Neuron (in vitro differentiated cells): ENCODE data around the gene MEAF6.
A peak's percentile ranks its signal among the peaks of the same experiment; 100 is the strongest.
"Not testable (repeated sequence)": the region's sequence is repeated elsewhere in the genome, so short reads cannot be mapped to it uniquely, and the experiment has no call there.

Experiments
- H2AFZ ChIP-seq: one replicate; pipeline ENCODE4 v1.6.1; 2013; ENCODE audit warnings: low read depth, mild to moderate bottlenecking, inconsistent platforms, low read length, moderate library complexity
- H3K27me3 ChIP-seq: one replicate; pipeline ENCODE4 v1.6.1; 2013; ENCODE audit warnings: low read length; ENCODE audit not compliant: insufficient read depth
- H3K36me3 ChIP-seq: one replicate; pipeline ENCODE4 v1.6.1; 2013; ENCODE audit warnings: low read length; ENCODE audit not compliant: insufficient read depth
- H3K4me1 ChIP-seq: one replicate; pipeline ENCODE4 v1.6.1; 2013; ENCODE audit warnings: low read length; ENCODE audit not compliant: insufficient read depth
- H3K4me3 ChIP-seq: 2 replicates; pipeline ENCODE4 v1.5.1; 2013; ENCODE audit warnings: mild to moderate bottlenecking, low read length, moderate library complexity
- H3K9me3 ChIP-seq: one replicate; pipeline ENCODE4 v1.6.1; 2013; ENCODE audit warnings: low read length

MEAF6 gene

GRCh38 chr1:37515185-37516034, 844 bp upstream of the MEAF6 start:
- Histone ChIP-seq H3K27me3 (no peaks in the 10 kb centered on the region), H3K4me3 (peak overlapping the region; percentile 56), H2AFZ (peak overlapping the region; percentile 69), H3K36me3 (peaks cover 19% of the 10 kb centered on the region), H3K9me3 (no peaks in the 10 kb centered on the region), H3K4me1 (peaks cover 16% of the 10 kb centered on the region)

- H2AFZ ChIP-seq = peak overlapping the region; percentile 69
- H3K4me1 ChIP-seq = peaks cover 16% of the 10 kb centered on the region
- peaks cover 25% of the 10 kb centered on the region for H3K36me3 ChIP-seq
- no peaks in the 10 kb centered on the region for H3K9me3 ChIP-seq
- H3K4me3 ChIP-seq = peak overlapping the region; percentile 56
- no peaks in the 10 kb centered on the region for H3K27me3 ChIP-seq
These were observed 694 bp downstream of the MEAF6 start for GRCh38 chr1:37513795-37514349.

- peaks cover 9% of the 10 kb centered on the region for H3K4me1 ChIP-seq
- H2AFZ ChIP-seq = no peak overlapping the region
- H3K27me3 ChIP-seq = no peaks in the 10 kb centered on the region
- peaks cover 56% of the 10 kb centered on the region for H3K36me3 ChIP-seq
- no peak overlapping the region for H3K4me3 ChIP-seq
- no peaks in the 10 kb centered on the region for H3K9me3 ChIP-seq
These were observed 5.4 kb downstream of the MEAF6 start for GRCh38 chr1:37509181-37509580.

- H3K4me3 ChIP-seq = no peak overlapping the region
- H3K27me3 ChIP-seq = no peaks in the 10 kb centered on the region
- no peak overlapping the region for H2AFZ ChIP-seq
- no peaks in the 10 kb centered on the region for H3K9me3 ChIP-seq
- no peaks in the 10 kb centered on the region for H3K4me1 ChIP-seq
- H3K36me3 ChIP-seq = peaks cover 59% of the 10 kb centered on the region
These were observed 7.8 kb downstream of the MEAF6 start for GRCh38 chr1:37506740-37507139.

GRCh38 chr1:37502791-37503190, 11.8 kb downstream of the MEAF6 start:
- H3K9me3 ChIP-seq, H3K4me3 ChIP-seq, H3K27me3 ChIP-seq, H3K4me1 ChIP-seq, H2AFZ ChIP-seq: not testable (repeated sequence)
- H3K36me3 ChIP-seq = peaks cover 67% of the 10 kb centered on the region

GRCh38 chr1:37502104-37502503, 12.5 kb downstream of the MEAF6 start:
- Histone ChIP-seq H3K4me1 (no peaks in the 10 kb centered on the region), H3K9me3 (no peaks in the 10 kb centered on the region), H2AFZ (no peak overlapping the region), H3K36me3 (peaks cover 63% of the 10 kb centered on the region), H3K4me3 (no peak overlapping the region), H3K27me3 (no peaks in the 10 kb centered on the region)

GRCh38 chr1:37501661-37502060, 12.9 kb downstream of the MEAF6 start:
- H3K4me3 ChIP-seq = no peak overlapping the region
- H3K4me1 ChIP-seq = no peaks in the 10 kb centered on the region
- H3K36me3 ChIP-seq = peaks cover 60% of the 10 kb centered on the region
- no peaks in the 10 kb centered on the region for H3K27me3 ChIP-seq
- H3K9me3 ChIP-seq = no peaks in the 10 kb centered on the region
- H2AFZ ChIP-seq = no peak overlapping the region

GRCh38 chr1:37498872-37499617, 15.5 kb downstream of the MEAF6 start:
- H3K4me3 ChIP-seq = no peak overlapping the region
- H2AFZ ChIP-seq = no peak overlapping the region
- H3K27me3 ChIP-seq = no peaks in the 10 kb centered on the region
- H3K9me3 ChIP-seq = no peaks in the 10 kb centered on the region
- H3K4me1 ChIP-seq = no peaks in the 10 kb centered on the region
- H3K36me3 ChIP-seq = peaks cover 59% of the 10 kb centered on the region

GRCh38 chr1:37497832-37498231, 16.7 kb downstream of the MEAF6 start:
- Histone ChIP-seq H3K4me3 (no peak overlapping the region), H3K36me3 (peaks cover 63% of the 10 kb centered on the region), H3K4me1 (no peaks in the 10 kb centered on the region), H3K9me3 (no peaks in the 10 kb centered on the region), H2AFZ (no peak overlapping the region), H3K27me3 (no peaks in the 10 kb centered on the region)

- Histone ChIP-seq H3K4me3 (no peak overlapping the region), H3K27me3 (no peaks in the 10 kb centered on the region), H3K36me3 (peaks cover 55% of the 10 kb centered on the region), H2AFZ (no peak overlapping the region), H3K9me3 (no peaks in the 10 kb centered on the region), H3K4me1 (no peaks in the 10 kb centered on the region)
These were observed 18.7 kb downstream of the MEAF6 start for GRCh38 chr1:37495875-37496274.

GRCh38 chr1:37493336-37494098, 21.0 kb downstream of the MEAF6 start:
- H3K27me3 ChIP-seq = no peaks in the 10 kb centered on the region
- H3K36me3 ChIP-seq = peaks cover 43% of the 10 kb centered on the region
- H2AFZ ChIP-seq = no peak overlapping the region
- no peak overlapping the region for H3K4me3 ChIP-seq
- no peaks in the 10 kb centered on the region for H3K9me3 ChIP-seq
- H3K4me1 ChIP-seq = no peaks in the 10 kb centered on the region

GRCh38 chr1:37487619-37487984, 27.0 kb downstream of the MEAF6 start:
- no peak overlapping the region for H3K4me3 ChIP-seq
- no peaks in the 10 kb centered on the region for H3K9me3 ChIP-seq
- H3K4me1 ChIP-seq = no peaks in the 10 kb centered on the region
- H2AFZ ChIP-seq = no peak overlapping the region
- peaks cover 13% of the 10 kb centered on the region for H3K36me3 ChIP-seq
- H3K27me3 ChIP-seq = no peaks in the 10 kb centered on the region
